ENCODE measurements around the gene MARK1.

GRCh38 chr1:220595179-220595578 lies 67.2 kb downstream of the MARK1 start:
- TF ChIP-seq CTCF (conservative IDR thresholded peaks at IDR 0.05; ENCODE audit: low read depth, low read length) (no peak), EZH2 (IDR thresholded peaks at IDR 0.05; ENCODE audit: low read length, unreplicated experiment) (no peak), EZH2phosphoT487 (IDR thresholded peaks at IDR 0.05; ENCODE audit: borderline replicate concordance, low read length) (no peak)
